Measurements from ENCODE around the gene EXOC3L1. TPM values are rescaled to one million over a fixed set of nuclear protein-coding genes. Genes with fewer than 3 reads are reported as not detected.

EXOC3L1 gene, protein sequence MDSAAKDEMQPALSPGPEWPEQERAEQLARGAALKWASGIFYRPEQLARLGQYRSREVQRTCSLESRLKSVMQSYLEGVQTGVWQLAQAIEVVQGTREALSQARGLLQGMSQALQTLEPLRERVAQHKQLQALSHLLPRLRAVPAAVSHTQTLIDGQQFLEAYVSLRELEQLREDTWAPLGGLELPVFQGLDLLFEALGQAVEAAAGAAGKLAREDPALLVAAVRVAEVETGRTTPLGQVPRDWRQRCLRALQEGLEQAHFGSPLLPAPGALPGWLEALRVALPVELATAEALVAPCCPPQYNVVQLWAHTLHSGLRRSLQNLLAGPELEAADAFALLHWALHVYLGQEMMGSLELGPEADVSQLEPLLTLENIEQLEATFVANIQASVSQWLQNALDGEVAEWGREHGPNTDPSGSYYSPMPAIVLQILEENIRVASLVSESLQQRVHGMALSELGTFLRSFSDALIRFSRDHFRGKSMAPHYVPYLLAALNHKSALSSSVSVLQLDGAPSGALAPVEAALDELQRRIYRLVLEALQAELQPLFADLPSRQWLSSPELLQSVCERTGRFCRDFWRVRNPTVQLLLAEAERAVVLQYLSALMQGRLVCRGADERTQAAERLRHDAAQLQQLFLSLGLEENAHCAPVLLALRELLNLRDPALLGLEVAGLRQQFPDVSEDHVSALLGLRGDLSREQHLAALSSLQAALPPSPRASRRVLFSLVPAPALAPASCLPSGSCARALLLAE
- 1.1 and 2.2 TPM in 2 replicates for total RNA-seq

- DNase-seq (ENCODE audit: low read depth, low spot score) = no peak
Observed at GRCh38 chr16:67190041-67190440, at the start of gene EXOC3L1. Gene EXOC3L1 (minus strand): TSS chr16:67190136. CDS start chr16:67189676, 460 bp downstream.

DNA sequence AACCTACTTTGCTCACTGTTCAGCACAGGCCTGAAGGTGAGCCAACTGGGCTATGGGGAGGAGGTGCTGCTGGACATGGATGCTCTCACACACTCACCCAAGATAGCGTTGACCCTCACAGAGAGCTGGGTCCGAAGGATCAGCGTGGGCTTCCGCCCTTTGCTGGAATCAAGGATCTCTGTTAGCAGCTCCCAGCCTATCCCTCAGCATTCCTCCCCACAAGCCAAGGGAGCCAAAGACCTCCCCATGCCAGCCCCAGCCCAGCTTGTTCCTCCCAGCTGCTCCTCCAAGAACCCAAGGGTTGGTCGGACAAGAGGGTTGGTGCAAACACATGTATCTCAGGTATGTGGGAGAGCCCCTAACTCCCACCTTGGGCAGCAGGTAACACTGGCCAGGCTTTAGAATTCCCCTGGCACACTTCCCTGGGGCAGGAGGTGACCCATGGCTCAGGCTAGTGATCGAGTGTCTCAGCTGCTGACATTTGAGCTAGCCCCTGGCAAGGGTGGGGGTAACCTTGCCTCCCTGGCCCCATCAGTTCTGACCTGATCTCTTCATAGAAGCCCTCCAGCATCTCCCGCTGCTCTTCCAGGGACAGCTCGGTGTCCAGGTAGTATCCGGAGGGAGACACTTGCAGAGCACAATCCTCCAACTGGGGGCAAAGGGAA, 49.0 kb upstream of the EXOC3L1 start:
- no peak for DNase-seq (ENCODE audit: low read depth, low spot score)

DNA sequence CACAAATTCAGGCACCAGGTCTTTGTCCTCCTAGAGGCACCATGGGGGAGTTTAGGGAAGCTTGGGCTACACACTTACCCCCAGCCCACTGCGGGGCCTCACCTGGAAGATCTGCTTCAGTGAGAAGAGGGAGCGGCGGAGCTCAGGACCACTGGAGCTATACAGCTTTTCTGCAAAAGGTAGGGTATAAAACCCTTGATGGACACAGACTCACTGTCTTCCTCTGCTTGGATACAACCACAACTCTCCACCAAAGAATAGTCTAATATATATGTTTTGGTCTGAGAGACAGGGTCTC, 48.3 kb upstream of the EXOC3L1 start:
- no peak for DNase-seq (ENCODE audit: low read depth, low spot score)

GRCh38 chr16:67237396-67238277, 47.7 kb upstream of the EXOC3L1 start:
- DNase-seq (ENCODE audit: low read depth, low spot score) = no peak

DNA sequence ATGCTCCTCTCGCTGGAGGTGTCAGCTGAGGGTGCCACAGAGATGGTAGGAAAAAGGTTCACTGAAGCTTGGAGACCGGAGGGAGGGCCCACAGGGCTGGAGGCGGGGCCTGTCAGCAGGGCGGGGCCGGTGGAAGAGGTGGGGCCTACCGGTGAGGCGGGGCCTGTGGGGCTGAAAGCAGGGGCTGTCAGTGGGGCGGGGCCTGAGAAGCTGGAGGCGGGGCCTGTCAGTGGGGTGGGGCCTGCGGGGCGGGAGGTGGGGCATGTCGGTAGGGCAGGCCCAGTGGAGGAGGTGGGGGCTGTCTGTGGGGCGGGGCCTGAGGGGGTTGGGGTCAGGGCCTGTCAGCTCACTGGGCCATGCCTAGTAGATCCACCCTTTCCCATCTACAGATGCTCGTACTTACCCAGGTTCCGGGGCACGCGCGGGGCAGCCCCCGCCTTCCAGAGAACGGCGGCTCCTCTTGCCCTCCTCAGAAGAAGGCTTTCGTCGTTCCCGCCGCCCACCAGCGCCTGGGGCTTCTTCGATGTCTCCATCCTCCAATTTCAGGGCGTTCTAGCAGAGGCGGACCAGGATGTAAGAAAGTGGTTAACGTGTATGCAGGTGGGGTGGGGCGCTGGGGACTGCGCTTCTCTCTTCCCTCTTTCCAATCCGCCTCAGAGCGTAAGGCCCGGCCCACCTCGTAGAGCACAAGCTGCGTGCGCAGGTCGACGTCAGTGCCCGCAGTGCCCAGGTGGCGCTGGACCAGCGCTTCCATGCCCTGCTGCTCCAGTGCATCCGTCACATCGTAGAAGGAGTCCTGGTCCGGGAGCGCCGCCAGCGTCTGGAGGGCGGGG, 46.8 kb upstream of the EXOC3L1 start:
- DNase-seq (ENCODE audit: low read depth, low spot score) = no peak

DNA sequence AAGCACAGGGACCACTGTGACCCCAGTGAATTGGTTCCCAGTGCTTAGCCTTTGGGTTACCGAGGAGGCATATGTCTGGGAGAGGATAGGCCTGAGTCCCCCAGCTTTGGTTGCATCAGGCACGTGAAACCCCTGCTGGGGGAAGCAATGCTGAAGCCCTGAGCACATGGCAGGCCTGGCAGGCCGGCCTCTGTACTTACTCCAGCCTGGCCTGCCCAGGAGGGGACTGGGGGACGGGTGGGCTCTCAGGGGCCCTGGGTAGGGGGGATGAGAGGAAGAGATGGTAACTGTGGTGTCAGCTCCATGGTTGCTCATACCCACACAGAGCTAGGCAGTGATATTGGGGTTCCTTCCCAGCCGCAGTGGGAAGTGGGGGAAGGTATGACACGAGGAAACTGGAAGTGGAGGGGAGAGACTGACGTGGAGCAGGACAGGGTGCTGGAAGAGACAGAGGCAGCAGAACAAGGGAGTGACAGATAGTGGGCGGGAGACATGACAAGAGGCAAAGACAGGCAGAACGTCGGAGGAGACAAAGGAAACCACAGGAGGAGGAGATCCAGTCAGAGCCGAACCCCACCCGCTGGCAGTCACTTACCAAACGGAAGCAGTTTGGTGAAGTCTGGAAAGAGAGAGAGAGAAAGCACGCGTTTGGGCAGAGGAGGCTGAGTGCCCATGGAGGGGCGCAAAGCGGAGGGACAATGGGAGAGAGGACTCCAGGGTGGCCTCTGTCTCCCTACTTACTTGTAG, 46.1 kb upstream of the EXOC3L1 start:
- DNase-seq (ENCODE audit: low read depth, low spot score) = no peak

GRCh38 chr16:67234180-67234597, 44.3 kb upstream of the EXOC3L1 start:
- no peak for DNase-seq (ENCODE audit: low read depth, low spot score)

DNA sequence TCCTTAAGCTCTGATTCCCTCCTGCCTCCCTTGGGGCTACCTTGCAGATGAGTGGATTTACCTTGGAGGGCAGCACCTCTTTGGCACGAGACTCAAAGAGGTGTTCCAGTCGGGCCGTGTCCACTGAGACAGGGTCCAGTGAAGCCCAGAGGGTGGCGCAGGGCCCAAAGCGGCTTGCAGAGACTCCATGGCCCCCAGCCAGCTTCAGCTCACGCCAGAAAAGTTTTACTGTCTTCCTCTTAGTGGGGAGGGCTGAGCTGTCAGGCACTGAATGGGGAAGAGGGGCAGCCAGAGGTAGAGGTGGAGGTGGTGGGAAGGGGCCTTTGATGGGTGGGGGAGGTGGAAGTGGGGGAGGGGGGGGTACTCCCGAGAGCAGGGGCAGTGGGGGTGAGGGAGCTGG, 43.7 kb upstream of the EXOC3L1 start:
- DNase-seq (ENCODE audit: low read depth, low spot score) = no peak

DNA sequence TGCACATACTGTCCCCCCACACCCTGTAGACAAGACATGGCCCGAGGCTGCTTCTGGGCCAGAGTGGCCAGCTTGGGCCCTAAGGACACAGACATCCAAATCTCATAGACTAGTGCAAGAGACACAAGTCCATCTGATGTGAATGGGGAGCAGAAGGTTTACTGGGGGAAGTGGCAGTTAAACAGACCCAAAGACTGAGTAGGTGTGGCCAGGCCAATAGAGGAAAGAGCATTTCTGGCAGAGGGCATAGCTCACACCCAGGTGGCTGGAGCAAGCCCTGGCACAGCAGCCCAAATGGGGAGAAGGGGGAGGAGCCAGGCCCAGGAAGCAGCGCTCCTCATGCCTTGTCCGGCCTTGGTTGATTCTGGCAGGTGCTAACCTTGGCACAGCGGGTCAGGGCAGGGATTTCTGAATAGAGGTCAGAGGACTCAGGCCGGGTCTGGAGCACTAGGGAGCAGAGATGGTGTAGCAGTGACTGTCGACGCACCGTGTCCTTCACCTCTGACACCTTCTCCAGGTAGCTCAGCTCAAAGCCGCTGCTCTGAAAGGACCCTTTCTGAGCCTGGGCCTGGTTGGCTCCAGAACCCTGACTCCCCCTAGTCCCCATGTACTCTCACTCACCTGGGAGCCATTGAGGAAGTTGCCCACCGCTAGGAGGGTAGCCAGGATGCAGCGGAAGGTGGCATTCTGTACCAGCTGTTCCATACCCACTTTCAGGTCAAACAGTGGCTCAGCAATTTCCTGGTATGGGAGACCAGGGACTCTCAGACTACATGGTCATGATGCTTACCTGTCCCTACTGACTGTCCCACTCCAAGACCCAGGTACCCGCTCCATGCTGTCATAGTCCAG, 41.1 kb upstream of the EXOC3L1 start:
- no peak for DNase-seq (ENCODE audit: low read depth, low spot score)

GRCh38 chr16:67229906-67230808, 40.2 kb upstream of the EXOC3L1 start:
- DNase-seq (ENCODE audit: low read depth, low spot score) = no peak

DNA sequence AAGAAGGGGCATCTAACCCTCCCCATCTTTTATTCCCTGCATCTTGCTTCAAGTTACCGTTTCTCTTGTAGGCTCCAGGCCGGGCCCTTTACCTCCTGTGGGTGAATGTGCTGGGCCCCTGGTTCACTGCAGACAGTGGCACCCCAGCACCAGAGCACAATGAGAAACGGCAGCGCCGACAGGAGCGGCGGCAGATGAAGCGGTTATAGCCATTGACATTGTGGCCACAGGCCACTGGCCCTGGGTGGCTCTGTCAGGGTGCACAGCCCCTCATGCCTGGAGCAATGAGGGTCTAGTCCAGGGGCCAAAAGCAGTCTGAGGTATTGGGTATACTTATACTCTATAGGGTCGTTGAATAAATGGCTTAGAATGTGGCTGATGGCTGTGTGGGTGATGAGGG, 39.0 kb upstream of the EXOC3L1 start:
- DNase-seq (ENCODE audit: low read depth, low spot score) = no peak

DNA sequence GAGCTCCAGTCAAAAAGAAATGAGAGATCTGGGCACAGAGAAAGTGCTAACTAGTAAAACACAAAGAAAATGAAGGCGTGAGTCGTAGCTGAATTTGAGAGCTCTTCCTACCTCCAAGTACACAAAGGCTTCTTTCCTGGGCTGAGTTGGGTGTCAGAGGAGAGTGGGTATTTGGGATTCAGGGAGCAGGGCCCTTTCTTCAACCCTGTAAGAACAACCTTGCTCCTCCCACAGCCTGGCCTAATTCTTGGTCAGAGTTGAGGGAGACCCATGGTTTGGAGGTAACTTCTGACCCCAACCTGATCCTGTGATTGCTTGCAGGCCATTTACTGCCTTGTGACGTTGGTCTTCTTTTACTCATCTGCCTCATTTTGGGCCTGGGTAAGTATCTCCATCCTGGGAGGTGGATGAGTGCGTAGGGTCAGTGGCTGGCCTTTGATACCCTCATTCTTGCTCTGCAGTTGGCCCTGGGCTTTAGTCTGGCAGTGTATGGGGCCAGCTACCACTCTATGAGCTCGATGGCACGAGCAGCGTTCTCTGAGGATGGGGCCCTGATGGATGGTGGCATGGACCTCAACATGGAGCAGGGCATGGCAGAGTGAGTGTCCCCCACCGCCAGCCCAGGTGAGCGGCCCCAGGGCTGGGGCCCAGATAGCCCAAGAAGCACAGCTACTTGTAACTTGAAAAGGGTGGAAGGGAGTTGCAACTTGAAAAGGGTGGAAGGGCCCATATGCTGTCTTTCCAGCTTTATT, 38.3 kb upstream of the EXOC3L1 start:
- DNase-seq (ENCODE audit: low read depth, low spot score) = no peak

GRCh38 chr16:67227567-67227921, 37.6 kb upstream of the EXOC3L1 start:
- no peak for DNase-seq (ENCODE audit: low read depth, low spot score)

GRCh38 chr16:67226804-67227566, 37.0 kb upstream of the EXOC3L1 start, which contains the start of gene TMEM208:
Gene TMEM208 (plus strand): TSS chr16:67227130. CDS start chr16:67227219, 89 bp downstream.
- DNase-seq (ENCODE audit: low read depth, low spot score) = peak; percentile 91

GRCh38 chr16:67226295-67226803, 36.4 kb upstream of the EXOC3L1 start:
- no peak for DNase-seq (ENCODE audit: low read depth, low spot score)

DNA sequence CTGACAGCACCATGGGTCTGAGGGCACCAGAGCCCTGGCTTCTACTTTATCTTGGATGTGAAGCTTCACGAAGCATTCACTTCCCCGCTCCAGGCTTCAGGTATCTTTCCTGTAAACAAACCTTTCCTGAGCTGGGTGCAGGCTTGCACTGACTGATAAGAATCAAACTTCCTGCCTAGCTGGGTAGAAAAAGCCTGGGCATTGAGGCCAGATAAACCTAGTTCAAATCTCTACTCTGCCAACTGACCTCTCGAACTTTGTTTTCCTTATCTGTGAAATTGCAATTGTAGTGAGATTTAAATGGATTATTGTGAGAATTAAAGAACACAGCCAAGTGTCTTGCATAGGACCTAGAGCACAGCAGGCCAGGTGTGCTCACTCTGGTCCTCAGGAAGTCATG, 34.1 kb upstream of the EXOC3L1 start:
- no peak for DNase-seq (ENCODE audit: low read depth, low spot score)
